GM21717 (cell line): Measurements from ENCODE around the gene B3GAT1.
"Not testable (repeated sequence)": the region's sequence is repeated elsewhere in the genome, so short reads cannot be mapped to it uniquely, and the experiment has no call there.

Source experiments
- ATAC-seq: cut with Tn5 transposase; IDR thresholded peaks from one replicate; pipeline ENCODE4 v1.9.1; 2021; ENCODE audit warnings: mild to moderate bottlenecking, moderate library complexity; ENCODE audit not compliant: unreplicated experiment

The B3GAT1 gene

GRCh38 chr11:134412203-134413042, at the start of gene B3GAT1:
TSS of gene B3GAT1 (minus strand) at chr11:134412242. CDS start at chr11:134387659, 24,583 bp downstream.
- no peak for ATAC-seq

GRCh38 chr11:134461621-134462020, 49.6 kb upstream of the B3GAT1 start:
- ATAC-seq: no peak

GRCh38 chr11:134460881-134461280, 48.8 kb upstream of the B3GAT1 start:
- ATAC-seq: no peak

GRCh38 chr11:134460062-134460561, 48.1 kb upstream of the B3GAT1 start:
- ATAC-seq: no peak

GRCh38 chr11:134459246-134460061, 47.4 kb upstream of the B3GAT1 start:
- ATAC-seq: no peak

GRCh38 chr11:134457411-134458007, 45.5 kb upstream of the B3GAT1 start:
- not testable (repeated sequence) for ATAC-seq

- no peak for ATAC-seq
These were observed 43.5 kb upstream of the B3GAT1 start for GRCh38 chr11:134455516-134455915.

- ATAC-seq: no peak
These were observed 42.2 kb upstream of the B3GAT1 start for GRCh38 chr11:134454146-134454690.

GRCh38 chr11:134453441-134453840, 41.4 kb upstream of the B3GAT1 start:
- no peak for ATAC-seq

- no peak for ATAC-seq
These were observed 40.8 kb upstream of the B3GAT1 start for GRCh38 chr11:134452838-134453155.

- no peak for ATAC-seq
These were observed 40.2 kb upstream of the B3GAT1 start for GRCh38 chr11:134452026-134452837.

- no peak for ATAC-seq
These were observed 38.1 kb upstream of the B3GAT1 start for GRCh38 chr11:134450186-134450585.

GRCh38 chr11:134449713-134450112, 37.7 kb upstream of the B3GAT1 start:
- ATAC-seq: no peak

- ATAC-seq: no peak
These were observed 37.0 kb upstream of the B3GAT1 start for GRCh38 chr11:134449051-134449450.

GRCh38 chr11:134447696-134448095, 35.7 kb upstream of the B3GAT1 start:
- no peak for ATAC-seq

- no peak for ATAC-seq
These were observed 33.7 kb upstream of the B3GAT1 start for GRCh38 chr11:134445601-134446325.

- ATAC-seq: not testable (repeated sequence)
These were observed 32.4 kb upstream of the B3GAT1 start for GRCh38 chr11:134444160-134445108.

GRCh38 chr11:134443246-134443645, 31.2 kb upstream of the B3GAT1 start:
- ATAC-seq: no peak

- no peak for ATAC-seq
These were observed 30.2 kb upstream of the B3GAT1 start for GRCh38 chr11:134442246-134442645.
